Measurements from ENCODE around the gene SHE. TPM values are rescaled to one million over a fixed set of nuclear protein-coding genes. Genes with fewer than 3 reads are reported as not detected.

The SHE gene
- total and polyA plus RNA-seq, 10 of the 15 experiments (the other 5 are each of a cell fraction or from before 2014, with no cell fraction given) = under 0.01 to 0.05 (median 0.03) TPM; not detected in 3

DNA sequence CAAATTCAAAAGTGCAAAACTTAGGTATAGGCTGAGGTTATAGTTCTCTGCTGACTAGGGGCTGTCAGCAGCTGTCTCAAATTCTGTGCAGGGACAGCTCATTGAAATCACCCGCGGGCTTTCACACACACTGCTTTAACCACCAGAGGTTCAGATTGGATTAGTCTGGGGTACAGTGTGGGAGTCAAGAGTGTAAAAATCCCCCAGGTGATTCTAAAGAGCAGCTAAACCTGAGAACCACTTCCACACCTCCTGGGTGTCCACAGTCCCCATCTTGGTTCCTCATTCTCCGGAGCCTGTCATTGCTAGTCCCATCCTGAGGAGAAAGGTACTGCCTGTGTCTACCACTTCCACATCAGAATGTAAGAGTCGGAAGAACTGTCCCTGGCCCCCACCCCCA, 10.1 kb downstream of the SHE start:
- in situ Hi-C loops (cut with MboI) (no loop called here), intact Hi-C loops (cut with micrococcal nuclease; ENCODE audit: unreplicated experiment) (no loop called here)
- DNase-seq (ENCODE audit: low read depth, low spot score) (peak; percentile 48), ATAC-seq (peak; percentile 72), FAIRE-seq (peak; percentile 91)
- CTCF ChIA-PET = interaction anchor here (1.1 to 10.0 kb wide), 5 partner anchors 11 to 88 kb away, joined by 3 to 80 read pairs (median 12); no protein-coding TSS in a partner anchor
- 17% methylated on average over 4 of the region's 4 CpGs for WGBS (ENCODE audit: insufficient coverage, insufficient replicate concordance, low lambda C conversion rate, missing lambda C conversion rate)
- Histone ChIP-seq H3K79me2 (ENCODE audit: control insufficient read depth, insufficient read depth, low read length) (no peaks in the 10 kb centered on the region), H3K36me3 (ENCODE audit: control insufficient read depth in 2 of 2, insufficient read depth in 2 of 2, low read length in 1 of 2) (no peaks in the 10 kb centered on the region), H3K9me3 (replicated peaks; ENCODE audit: control insufficient read depth, insufficient read depth, low read length) (no peaks in the 10 kb centered on the region), H3K27ac (ENCODE audit: control insufficient read depth, insufficient read depth) (no peak overlapping the region), H2AFZ (ENCODE audit: control insufficient read depth, low read depth, low read length) (no peak overlapping the region), H3K9ac (ENCODE audit: control insufficient read depth, insufficient read depth, low read length) (no peak overlapping the region), H4K20me1 (ENCODE audit: control insufficient read depth, insufficient read depth) (no peaks in the 10 kb centered on the region), H3K4me1 (ENCODE audit: control insufficient read depth, insufficient read depth, low read length) (peaks cover 40% of the 10 kb centered on the region), H3K4me3 (no peak overlapping the region), H3K27me3 (replicated peaks in 1 of 2; ENCODE audit: control insufficient read depth in 2 of 2, insufficient read depth in 2 of 2, low read length in 1 of 2) (no peaks in the 10 kb centered on the region), H3K4me2 (ENCODE audit: control insufficient read depth, insufficient read depth) (peak overlapping the region; percentile 53)
- RAD21 ChIA-PET (ENCODE audit: unreplicated experiment) = interaction anchor here (0.7 to 2.7 kb wide), 7 partner anchors 8 to 79 kb away, joined by 3 to 12 read pairs (median 6); no protein-coding TSS in a partner anchor
- TF ChIP-seq SPI1 (IDR thresholded peaks at IDR 0.05; ENCODE audit: borderline replicate concordance, insufficient read depth, low read depth, low read length) (peak; percentile 46; the same call in 1 of the 2 replicates), DPF2 (IDR thresholded peaks at IDR 0.05) (peak; percentile 22; the same call in 1 of the 2 replicates), NBN (IDR thresholded peaks at IDR 0.05) (0 out of 2 replicates have a peak, but pooled peaks have one; percentile 52), PAX8 (IDR thresholded peaks at IDR 0.05) (no peak), GATAD2B (conservative IDR thresholded peaks at IDR 0.05; ENCODE audit: low read depth) (peak; percentile 56; the same call in 1 of the 2 replicates), MEF2B (IDR thresholded peaks at IDR 0.05; ENCODE audit: partially characterized antibody, poor library complexity, severe bottlenecking) (peak; percentile 88), ZNF24 (IDR thresholded peaks at IDR 0.05) (no peak), RUNX3 (IDR thresholded peaks at IDR 0.05; ENCODE audit: low read length) (peak; percentile 49), SRF (IDR thresholded peaks at IDR 0.05; ENCODE audit: low read depth in 2 of 2, low read length in 2 of 2) (no peak), EED (IDR thresholded peaks at IDR 0.05; ENCODE audit: low read depth) (peak; percentile 47), EP300 (IDR thresholded peaks at IDR 0.05; ENCODE audit: borderline replicate concordance in 1 of 2, control insufficient read depth in 1 of 2, low read depth in 2 of 2, low read length in 2 of 2) (no peak), BHLHE40 (IDR thresholded peaks at IDR 0.05; ENCODE audit: borderline replicate concordance in 1 of 2, low read depth in 2 of 2, low read length in 1 of 2) (peak in 1 of 2 experiments; percentile 9; a peak in 1 of 4 replicates), MTA2 (IDR thresholded peaks at IDR 0.05; ENCODE audit: low read depth) (peak; percentile 40; the same call in 1 of the 2 replicates), IKZF1 (conservative IDR thresholded peaks at IDR 0.05) (peak; percentile 56), IKZF2 (IDR thresholded peaks at IDR 0.05) (peak; percentile 53 to 73; a peak in 3 of 4 replicates)
- TF ChIP-seq, protein P1, sequence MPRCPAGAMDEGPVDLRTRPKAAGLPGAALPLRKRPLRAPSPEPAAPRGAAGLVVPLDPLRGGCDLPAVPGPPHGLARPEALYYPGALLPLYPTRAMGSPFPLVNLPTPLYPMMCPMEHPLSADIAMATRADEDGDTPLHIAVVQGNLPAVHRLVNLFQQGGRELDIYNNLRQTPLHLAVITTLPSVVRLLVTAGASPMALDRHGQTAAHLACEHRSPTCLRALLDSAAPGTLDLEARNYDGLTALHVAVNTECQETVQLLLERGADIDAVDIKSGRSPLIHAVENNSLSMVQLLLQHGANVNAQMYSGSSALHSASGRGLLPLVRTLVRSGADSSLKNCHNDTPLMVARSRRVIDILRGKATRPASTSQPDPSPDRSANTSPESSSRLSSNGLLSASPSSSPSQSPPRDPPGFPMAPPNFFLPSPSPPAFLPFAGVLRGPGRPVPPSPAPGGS (IDR thresholded peaks at IDR 0.05; ENCODE audit: borderline replicate concordance, insufficient read depth, low read depth, low read length, poor library complexity, severe bottlenecking) = peak; percentile 29
- TF ChIP-seq, protein P2, sequence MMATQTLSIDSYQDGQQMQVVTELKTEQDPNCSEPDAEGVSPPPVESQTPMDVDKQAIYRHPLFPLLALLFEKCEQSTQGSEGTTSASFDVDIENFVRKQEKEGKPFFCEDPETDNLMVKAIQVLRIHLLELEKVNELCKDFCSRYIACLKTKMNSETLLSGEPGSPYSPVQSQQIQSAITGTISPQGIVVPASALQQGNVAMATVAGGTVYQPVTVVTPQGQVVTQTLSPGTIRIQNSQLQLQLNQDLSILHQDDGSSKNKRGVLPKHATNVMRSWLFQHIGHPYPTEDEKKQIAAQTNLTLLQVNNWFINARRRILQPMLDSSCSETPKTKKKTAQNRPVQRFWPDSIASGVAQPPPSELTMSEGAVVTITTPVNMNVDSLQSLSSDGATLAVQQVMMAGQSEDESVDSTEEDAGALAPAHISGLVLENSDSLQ (IDR thresholded peaks at IDR 0.05) = peak; percentile 25; the same call in 1 of the 2 replicates
- TF ChIP-seq, protein P3, sequence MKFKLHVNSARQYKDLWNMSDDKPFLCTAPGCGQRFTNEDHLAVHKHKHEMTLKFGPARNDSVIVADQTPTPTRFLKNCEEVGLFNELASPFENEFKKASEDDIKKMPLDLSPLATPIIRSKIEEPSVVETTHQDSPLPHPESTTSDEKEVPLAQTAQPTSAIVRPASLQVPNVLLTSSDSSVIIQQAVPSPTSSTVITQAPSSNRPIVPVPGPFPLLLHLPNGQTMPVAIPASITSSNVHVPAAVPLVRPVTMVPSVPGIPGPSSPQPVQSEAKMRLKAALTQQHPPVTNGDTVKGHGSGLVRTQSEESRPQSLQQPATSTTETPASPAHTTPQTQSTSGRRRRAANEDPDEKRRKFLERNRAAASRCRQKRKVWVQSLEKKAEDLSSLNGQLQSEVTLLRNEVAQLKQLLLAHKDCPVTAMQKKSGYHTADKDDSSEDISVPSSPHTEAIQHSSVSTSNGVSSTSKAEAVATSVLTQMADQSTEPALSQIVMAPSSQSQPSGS (IDR thresholded peaks at IDR 0.05; ENCODE audit: low read length) = 0 out of 2 replicates have a peak, but pooled peaks have one; percentile 18
- TF ChIP-seq, protein P4, sequence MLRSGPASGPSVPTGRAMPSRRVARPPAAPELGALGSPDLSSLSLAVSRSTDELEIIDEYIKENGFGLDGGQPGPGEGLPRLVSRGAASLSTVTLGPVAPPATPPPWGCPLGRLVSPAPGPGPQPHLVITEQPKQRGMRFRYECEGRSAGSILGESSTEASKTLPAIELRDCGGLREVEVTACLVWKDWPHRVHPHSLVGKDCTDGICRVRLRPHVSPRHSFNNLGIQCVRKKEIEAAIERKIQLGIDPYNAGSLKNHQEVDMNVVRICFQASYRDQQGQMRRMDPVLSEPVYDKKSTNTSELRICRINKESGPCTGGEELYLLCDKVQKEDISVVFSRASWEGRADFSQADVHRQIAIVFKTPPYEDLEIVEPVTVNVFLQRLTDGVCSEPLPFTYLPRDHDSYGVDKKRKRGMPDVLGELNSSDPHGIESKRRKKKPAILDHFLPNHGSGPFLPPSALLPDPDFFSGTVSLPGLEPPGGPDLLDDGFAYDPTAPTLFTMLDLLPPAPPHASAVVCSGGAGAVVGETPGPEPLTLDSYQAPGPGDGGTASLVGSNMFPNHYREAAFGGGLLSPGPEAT (IDR thresholded peaks at IDR 0.05; ENCODE audit: low read depth) = peak; percentile 59; the same call in 1 of the 2 replicates
- SMC1A ChIA-PET (ENCODE audit: uncharacterized antibody, unreplicated experiment) = interaction anchor here (0.6 to 9.3 kb wide), 5 partner anchors 9 to 54 kb away, joined by 3 to 97 read pairs (median 5); no protein-coding TSS in a partner anchor
- no TSS peak for BruUV-seq (replicated peaks)
- POLR2A ChIA-PET = interaction anchor here (0.5 to 1.0 kb wide), 8 partner anchors 9 to 447 kb away, joined by 3 to 4 read pairs (median 3); no protein-coding TSS in a partner anchor

Data from GM12878 (cell line).